ENCODE measurements around the gene QPRT.

GRCh38 chr16:29696881-29697331 is 17.9 kb downstream of the QPRT start:
- TF ChIP-seq EZH2 (IDR thresholded peaks at IDR 0.05) (no peak), POLR2AphosphoS5 (IDR thresholded peaks at IDR 0.05; ENCODE audit: borderline replicate concordance, low read depth, low read length) (no peak), FOXP2 (optimal IDR thresholded peaks at IDR 0.05; ENCODE audit: control extremely low read depth, extremely low read length, insufficient read depth) (no peak)
